ENCODE results near the gene CLASP1.
"Not testable (repeated sequence)": the region's sequence is repeated elsewhere in the genome, so short reads cannot be mapped to it uniquely, and the experiment has no call there.

The CLASP1 gene

GRCh38 chr2:121555008-121555407, 94.3 kb downstream of the CLASP1 start:
- H3K36me3 ChIP-seq = no peaks in the 10 kb centered on the region
- H3K9me3 ChIP-seq (ENCODE audit: severe bottlenecking) = no peaks in the 10 kb centered on the region
- no peak for DNase-seq
- H3K27me3 ChIP-seq (ENCODE audit: insufficient read depth, low read depth, severe bottlenecking) = no peaks in the 10 kb centered on the region
- TF ChIP-seq CTCF (IDR thresholded peaks at IDR 0.05; ENCODE audit: low read depth, low read length) = no peak
- H3K4me3 ChIP-seq (ENCODE audit: low read depth, low read length) = no peak overlapping the region
- no peak overlapping the region for H3K27ac ChIP-seq

DNA sequence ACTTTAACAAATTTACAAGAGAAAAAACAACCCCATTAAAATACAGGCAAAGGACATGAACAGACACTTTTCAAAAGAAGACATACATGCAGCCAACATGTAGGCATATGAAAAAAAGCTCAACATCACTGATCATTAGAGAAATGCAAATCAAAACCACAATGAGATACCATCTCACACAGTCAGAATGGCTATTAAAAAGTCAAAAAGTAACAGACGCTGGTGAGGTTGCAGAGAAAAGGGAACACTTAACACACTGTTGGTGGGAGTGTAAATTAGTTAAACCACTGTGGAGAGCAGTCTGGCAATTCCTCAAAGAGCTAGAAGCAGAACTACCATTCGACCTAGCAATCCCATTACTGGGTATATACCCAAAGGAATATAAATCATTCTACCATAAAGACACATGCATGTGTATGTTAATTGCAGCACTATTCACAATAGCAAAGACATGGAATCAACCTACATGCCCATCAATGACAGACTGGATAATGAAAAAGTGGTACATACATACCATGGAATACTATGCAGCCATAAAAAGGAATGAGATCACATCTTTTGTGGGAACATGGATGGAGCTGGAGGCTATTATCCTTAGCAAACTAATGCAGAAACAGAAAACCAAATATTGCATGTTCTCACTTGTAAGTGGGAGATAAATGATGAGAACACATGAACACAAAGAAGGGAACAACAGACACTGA, 96.6 kb downstream of the CLASP1 start:
- H3K4me3 ChIP-seq (ENCODE audit: low read depth, low read length); H3K27me3 ChIP-seq (ENCODE audit: insufficient read depth, low read depth, severe bottlenecking); H3K9me3 ChIP-seq (ENCODE audit: severe bottlenecking); H3K36me3 ChIP-seq; DNase-seq; H3K27ac ChIP-seq: not testable (repeated sequence)

DNA sequence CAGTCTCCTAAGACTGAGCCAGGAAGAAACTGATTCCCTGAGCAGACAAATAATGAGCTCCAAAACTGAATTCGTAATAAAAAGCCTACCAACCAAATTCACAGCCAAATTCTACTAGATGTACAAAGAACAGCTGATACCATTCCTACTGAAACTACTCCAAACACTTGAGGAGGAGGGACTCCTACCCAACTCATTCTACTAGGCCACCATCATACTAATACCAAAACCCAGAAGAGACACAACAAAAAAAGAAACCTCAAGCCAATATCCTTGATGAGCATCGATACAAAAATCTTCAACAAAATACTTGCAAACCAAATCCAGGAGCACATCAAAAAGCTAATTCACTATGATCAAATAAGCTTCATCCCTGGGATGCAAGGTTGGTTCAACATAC, 98.6 kb downstream of the CLASP1 start:
- no peak overlapping the region for H3K27ac ChIP-seq
- H3K9me3 ChIP-seq (ENCODE audit: severe bottlenecking) = no peaks in the 10 kb centered on the region
- no peak overlapping the region for H3K4me3 ChIP-seq (ENCODE audit: low read depth, low read length)
- TF ChIP-seq CTCF (IDR thresholded peaks at IDR 0.05; ENCODE audit: low read depth, low read length) = no peak
- no peaks in the 10 kb centered on the region for H3K36me3 ChIP-seq
- DNase-seq = no peak
- H3K27me3 ChIP-seq (ENCODE audit: insufficient read depth, low read depth, severe bottlenecking) = no peaks in the 10 kb centered on the region

GRCh38 chr2:121547646-121548045, 101.6 kb downstream of the CLASP1 start:
- no peak for DNase-seq

GRCh38 chr2:121545913-121546312, 103.3 kb downstream of the CLASP1 start:
- Histone ChIP-seq H3K27ac (no peak overlapping the region), H3K4me3 (ENCODE audit: low read depth, low read length) (no peak overlapping the region), H3K9me3 (ENCODE audit: severe bottlenecking) (no peaks in the 10 kb centered on the region), H3K27me3 (ENCODE audit: insufficient read depth, low read depth, severe bottlenecking) (no peaks in the 10 kb centered on the region), H3K36me3 (no peaks in the 10 kb centered on the region)
- TF ChIP-seq CTCF (IDR thresholded peaks at IDR 0.05; ENCODE audit: low read depth, low read length) = no peak
- DNase-seq = no peak

More at GRCh38 chr2:121547646-121548045, 101.6 kb downstream of the CLASP1 start:
- no peak for TF ChIP-seq CTCF (IDR thresholded peaks at IDR 0.05; ENCODE audit: low read depth, low read length)
- no peaks in the 10 kb centered on the region for H3K36me3 ChIP-seq
- H3K27ac ChIP-seq = no peak overlapping the region
- H3K27me3 ChIP-seq (ENCODE audit: insufficient read depth, low read depth, severe bottlenecking) = no peaks in the 10 kb centered on the region
- no peak overlapping the region for H3K4me3 ChIP-seq (ENCODE audit: low read depth, low read length)
- no peaks in the 10 kb centered on the region for H3K9me3 ChIP-seq (ENCODE audit: severe bottlenecking)

DNA sequence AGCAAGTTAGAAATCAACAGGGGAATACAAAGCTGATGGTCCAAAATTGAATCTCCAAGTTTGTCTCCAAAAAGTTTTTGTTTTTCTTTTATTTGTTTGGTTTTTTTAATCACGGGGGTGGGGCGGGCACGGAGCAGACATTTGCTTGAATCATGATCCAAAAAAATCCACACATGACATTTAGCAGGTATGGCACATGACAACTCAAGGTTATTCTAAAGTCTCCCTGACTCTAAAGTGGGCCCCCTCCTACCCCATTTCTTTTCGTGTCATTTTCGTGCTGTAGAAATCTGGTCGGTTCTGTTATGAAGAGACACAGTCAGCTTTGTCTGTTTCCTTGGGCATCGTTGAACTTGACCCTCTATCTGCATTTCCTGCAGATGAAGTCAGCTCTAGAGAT, 104.0 kb downstream of the CLASP1 start:
- Histone ChIP-seq H3K9me3 (ENCODE audit: severe bottlenecking) (no peaks in the 10 kb centered on the region), H3K4me3 (ENCODE audit: low read depth, low read length) (no peak overlapping the region), H3K27ac (no peak overlapping the region), H3K36me3 (no peaks in the 10 kb centered on the region), H3K27me3 (ENCODE audit: insufficient read depth, low read depth, severe bottlenecking) (no peaks in the 10 kb centered on the region)
- no peak for DNase-seq
- no peak for TF ChIP-seq CTCF (IDR thresholded peaks at IDR 0.05; ENCODE audit: low read depth, low read length)

All from WERI-Rb-1 (cell line).